Measurements from ENCODE around the gene GTF2A1. TPM values are rescaled to one million over a fixed set of nuclear protein-coding genes. Genes with fewer than 3 reads are reported as not detected.
"Not testable (repeated sequence)": the region's sequence is repeated elsewhere in the genome, so short reads cannot be mapped to it uniquely, and the experiment has no call there.

GTF2A1 gene
- total RNA-seq = 10 to 100 TPM; 16.7 to 17.7 TPM
- long read RNA-seq, full-length matches to known transcripts = 2 of 3 reads
- long read RNA-seq, partial matches to known transcripts = 1 of 3 reads
- long read RNA-seq, other reads (novel, unspliced or antisense) = 0 of 3 reads

DNA sequence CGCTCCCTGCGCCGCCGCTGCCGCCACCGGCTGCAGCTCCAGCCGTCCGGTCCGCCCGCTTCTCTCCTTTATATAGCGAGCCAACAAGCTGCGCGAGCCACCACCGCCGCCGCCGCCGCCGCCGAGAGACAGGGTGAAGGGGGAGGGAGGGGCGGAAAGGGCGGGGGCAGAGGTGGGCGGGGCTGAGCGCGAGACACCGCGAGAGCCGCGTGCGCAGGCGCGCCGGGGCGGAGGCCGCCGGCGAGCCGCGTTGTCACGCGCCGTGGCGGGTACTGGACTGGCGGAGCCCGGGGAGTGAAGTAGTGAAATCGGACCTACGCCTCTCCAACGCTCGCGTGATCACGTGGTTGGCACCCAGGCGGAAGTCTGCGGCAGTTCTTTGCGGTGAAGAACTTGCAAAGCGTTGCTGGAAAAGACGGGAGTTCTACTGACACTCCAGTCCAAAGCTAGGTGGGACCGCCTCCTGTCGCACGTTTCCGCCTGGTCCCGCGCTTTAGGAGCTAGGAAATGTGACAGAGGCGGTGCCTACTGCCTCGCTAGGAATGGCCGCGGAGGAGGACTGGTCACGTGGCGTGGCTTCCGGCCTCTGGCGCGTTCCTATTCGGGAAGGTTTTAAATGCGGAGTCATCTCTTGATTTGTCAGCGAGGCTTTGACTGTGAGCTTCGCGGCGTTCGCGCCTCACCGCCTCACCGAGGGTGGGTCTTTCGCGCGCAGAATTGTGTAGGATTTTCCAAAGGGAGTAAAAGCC is at the start of gene GTF2A1:
Gene GTF2A1, minus strand, starts transcription at position 130 of the 749 bp plus-strand sequence. CDS start 441 bp downstream, outside the sequence.
- DNase-seq (peak; percentile 95), ATAC-seq (peak; percentile 93 to 94)
- intact Hi-C loops (cut with DNase I) = no loop called here

GRCh38 chr14:81269979-81270375 is 49.2 kb upstream of the GTF2A1 start:
- ATAC-seq (no peak), DNase-seq (no peak)
- intact Hi-C loops (cut with DNase I) = loop anchor here (2.0 to 5.0 kb wide), 4 partner anchors 177 to 195 kb away; no protein-coding TSS in a partner anchor

DNA sequence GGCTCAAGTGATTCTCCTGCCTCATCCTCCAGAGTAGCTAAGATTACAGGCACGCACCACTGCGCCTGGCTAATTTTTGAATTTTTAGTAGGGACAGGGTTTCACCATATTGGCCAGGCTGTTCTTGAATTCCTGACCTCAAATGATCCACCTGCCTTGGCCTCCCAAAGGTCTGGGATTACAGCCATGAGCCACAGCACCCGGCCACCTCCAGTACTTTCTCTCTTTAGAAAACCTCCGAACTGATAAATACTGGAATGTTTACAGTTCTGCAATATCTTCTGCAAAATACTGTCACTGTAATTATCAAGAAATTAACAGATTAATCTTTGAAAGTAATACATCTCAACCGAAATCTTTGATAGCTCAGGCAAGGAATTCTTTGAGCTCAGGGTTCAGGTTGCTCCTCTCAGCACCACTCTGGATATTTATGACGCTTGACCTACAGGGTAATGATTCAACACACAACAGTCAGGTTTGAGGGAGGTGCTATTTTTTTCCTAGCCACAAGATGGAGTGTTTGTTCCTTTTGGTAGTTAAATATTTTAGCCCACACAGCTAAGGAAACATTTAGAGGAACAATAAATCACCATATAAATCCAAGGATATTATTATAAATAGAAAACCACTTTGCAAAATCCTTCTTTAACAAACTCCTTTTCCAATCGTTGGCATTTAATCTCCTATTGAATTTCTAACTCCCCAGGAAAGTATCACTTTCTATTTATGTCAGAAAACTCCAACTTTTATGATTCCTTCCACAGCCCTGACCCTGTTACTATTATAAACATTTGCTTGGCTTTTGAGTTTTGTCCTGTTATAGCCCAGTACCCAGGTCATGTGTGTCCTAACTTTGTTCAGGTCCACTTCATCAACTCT is 48.6 kb upstream of the GTF2A1 start:
- ATAC-seq = peak; percentile 47 to 83
- intact Hi-C loops (cut with DNase I) = loop anchor here (2.0 to 5.0 kb wide), 3 partner anchors 183 to 195 kb away; no protein-coding TSS in a partner anchor

DNA sequence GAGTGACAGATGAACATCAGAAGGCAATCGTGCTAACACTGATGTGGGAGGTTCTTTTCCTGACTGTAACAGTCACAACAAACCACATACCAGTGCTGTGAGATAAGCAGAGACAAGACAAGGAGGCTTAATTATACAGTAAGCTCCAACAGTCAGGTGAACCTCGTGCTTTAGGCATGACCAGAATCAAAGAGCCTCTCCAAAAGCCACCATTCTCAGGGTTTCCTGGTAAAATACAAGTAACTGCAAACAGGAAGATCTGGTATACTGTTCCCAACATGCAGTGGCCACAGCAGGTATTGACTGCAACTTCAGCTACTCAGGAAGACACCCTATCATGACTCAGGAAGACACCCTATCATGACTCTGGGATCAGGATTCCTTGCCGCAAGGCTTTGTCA is 47.3 kb upstream of the GTF2A1 start:
- intact Hi-C loops (cut with DNase I) = loop anchor here (2.0 to 5.0 kb wide), 3 partner anchors 184 to 197 kb away; no protein-coding TSS in a partner anchor
- DNase-seq = no peak
- no peak for ATAC-seq

More for the DNA sequence above, 48.6 kb upstream of the GTF2A1 start:
- no peak for DNase-seq

DNA sequence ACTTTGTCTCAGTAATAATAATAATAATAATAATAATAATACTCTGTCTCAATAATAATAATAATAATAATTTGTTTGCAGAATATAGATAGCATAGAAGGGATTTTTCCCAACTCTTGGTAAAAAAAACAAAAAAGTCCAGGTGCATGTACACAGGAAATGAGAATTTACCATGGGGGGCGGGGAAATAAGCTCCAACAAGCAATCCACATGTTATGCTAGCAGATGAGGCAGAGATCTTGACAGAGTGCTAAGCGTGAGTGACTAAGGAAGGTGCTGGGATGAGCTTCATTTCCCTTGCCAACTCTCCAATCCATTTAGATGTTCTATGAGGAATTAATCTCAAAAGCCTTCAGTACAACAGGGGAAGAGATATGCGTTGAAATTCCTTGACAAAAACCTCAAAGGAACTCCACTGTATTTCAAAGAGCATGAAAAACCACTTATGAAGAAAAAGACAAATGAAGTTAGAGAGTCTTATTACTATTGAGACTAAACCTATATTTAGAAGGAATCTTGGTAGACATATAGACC is 44.9 kb upstream of the GTF2A1 start:
- DNase-seq (no peak), ATAC-seq (no peak)
- intact Hi-C loops (cut with DNase I) = loop anchor here (5.0 kb wide), 2 partner anchors 187 to 197 kb away; no protein-coding TSS in a partner anchor

GRCh38 chr14:81264671-81265070 is 43.9 kb upstream of the GTF2A1 start:
- ATAC-seq = no peak
- intact Hi-C loops (cut with DNase I) = loop anchor here (5.0 kb wide), 2 partner anchors 188 to 198 kb away; no protein-coding TSS in a partner anchor
- no peak for DNase-seq

DNA sequence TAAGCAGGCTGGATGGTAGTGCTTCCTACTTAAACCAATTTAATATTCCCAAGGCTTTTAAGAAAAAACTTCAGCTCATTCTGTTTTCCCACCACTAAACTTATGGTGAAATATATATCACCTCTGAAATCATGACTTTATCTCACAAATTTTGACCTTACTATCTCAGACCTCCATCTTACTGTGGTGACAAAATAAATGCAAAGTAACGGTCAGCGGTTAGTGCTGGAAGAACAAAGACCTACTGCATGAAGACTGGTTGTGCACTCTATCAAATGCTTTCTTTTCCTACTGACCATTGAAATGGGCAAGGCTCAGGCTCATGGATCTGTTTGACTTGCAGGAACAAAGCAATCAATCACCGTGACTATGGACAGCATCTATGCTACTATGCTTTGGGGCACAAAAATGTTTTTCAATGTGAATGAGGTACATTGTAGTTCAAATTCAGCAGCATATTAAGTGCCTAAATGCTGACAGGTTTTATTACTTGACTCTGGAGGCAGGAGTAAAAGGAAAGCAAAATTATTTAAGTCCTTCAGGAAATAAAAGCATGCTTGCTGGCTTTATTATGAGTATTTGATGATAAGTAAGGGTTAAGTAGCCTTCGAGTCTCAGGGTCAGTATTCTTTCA is 43.1 kb upstream of the GTF2A1 start:
- intact Hi-C loops (cut with DNase I) = no loop called here
- no peak for ATAC-seq
- DNase-seq = no peak

GRCh38 chr14:81261176-81261575 is 40.4 kb upstream of the GTF2A1 start:
- intact Hi-C loops (cut with DNase I) = no loop called here
- ATAC-seq = no peak
- no peak for DNase-seq

GRCh38 chr14:81260732-81261131 is 40.0 kb upstream of the GTF2A1 start:
- intact Hi-C loops (cut with DNase I) = no loop called here
- no peak for ATAC-seq
- DNase-seq = no peak

- ATAC-seq (no peak), DNase-seq (no peak)
- intact Hi-C loops (cut with DNase I) = no loop called here
Measured at GRCh38 chr14:81256289-81256960, 35.7 kb upstream of the GTF2A1 start.

DNA sequence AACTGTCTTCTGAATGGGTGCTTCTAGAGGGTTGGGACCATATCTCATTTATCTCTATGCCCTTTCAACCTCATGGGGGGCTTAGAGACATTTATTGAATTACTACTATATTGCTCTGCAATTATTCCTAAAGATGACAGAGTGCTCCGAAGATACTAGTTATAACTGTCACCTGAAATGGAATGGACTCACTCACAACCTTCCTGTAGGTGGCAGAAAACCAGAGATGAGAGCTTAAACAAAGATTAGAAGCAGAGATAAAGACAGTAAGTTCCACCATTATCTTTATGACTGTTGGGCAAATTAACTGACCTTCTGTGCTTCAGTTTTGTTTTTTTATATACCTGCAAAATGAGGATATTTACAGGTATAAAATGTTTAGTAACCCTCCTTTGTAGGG is 31.5 kb upstream of the GTF2A1 start:
- intact Hi-C loops (cut with DNase I) = no loop called here
- ATAC-seq (no peak), DNase-seq (no peak)

DNA sequence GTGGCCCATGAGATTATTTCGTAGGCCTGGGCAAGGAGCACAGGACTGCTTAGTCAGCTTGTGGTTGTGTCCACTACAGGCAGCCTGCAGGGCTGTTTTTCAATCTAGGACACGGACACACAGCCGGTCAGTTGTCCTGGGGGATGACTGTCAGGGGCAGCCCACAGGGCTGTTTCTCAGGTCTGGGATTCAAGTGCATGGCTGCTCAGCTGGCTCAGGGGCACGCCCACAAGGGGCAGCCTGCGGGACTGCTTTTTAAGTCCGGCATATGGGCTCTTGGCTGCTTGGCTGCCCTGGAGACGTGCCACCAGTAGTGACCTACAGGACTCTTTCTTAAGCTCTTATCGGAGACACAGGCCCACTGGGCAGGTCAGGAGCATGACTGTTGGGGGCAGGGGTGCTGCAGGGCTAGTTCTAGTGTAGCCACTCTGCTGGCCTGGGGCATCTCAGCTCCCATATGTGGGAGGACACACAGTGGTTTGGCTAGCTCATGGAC is 26.6 kb upstream of the GTF2A1 start:
- DNase-seq = no peak
- peak; percentile 19 to 37 for ATAC-seq
- intact Hi-C loops (cut with DNase I) = no loop called here

GRCh38 chr14:81246461-81247270 is 25.9 kb upstream of the GTF2A1 start:
- no peak for DNase-seq
- ATAC-seq = no peak
- intact Hi-C loops (cut with DNase I) = no loop called here

GRCh38 chr14:81245771-81246170 is 25.0 kb upstream of the GTF2A1 start:
- no peak for DNase-seq
- intact Hi-C loops (cut with DNase I) = no loop called here
- no peak for ATAC-seq

DNA sequence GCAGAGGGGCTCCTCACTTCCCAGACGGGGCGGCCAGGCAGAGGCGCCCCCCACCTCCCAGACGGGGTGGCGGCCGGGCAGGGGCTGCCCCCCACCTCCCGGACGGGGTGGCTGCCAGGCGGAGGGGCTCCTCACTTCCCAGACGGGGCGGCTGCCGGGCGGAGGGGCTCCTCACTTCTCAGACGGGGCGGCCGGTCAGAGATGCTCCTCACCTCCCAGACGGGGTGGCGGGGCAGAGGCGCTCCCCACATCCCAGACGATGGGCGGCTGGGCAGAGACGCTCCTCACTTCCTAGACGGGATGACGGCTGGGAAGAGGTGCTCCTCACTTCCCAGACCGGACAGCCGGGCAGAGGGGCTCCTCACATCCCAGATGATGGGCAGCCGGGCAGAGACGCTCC is 23.7 kb upstream of the GTF2A1 start:
- intact Hi-C loops (cut with DNase I); ATAC-seq; DNase-seq: not testable (repeated sequence)

DNA sequence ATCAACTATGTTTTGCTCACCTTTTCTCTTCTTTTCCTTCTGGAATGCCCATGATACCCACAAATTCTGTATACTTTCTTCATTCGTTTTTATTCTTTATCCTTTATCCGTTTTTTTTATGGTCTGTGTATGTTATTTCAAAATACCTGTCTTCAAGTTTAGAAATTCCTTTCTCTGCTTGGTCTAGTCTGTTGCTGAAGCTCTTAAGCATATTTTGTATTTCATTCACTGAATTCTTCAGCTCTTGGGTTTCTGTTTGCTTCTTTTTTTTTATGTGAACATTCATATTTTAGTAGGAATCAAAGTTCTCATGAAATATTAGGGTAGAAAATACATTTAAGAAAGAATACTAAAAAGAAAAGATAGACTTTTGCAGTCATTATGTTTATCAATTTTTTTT is 22.7 kb upstream of the GTF2A1 start:
- intact Hi-C loops (cut with DNase I) = no loop called here
- no peak for ATAC-seq
- no peak for DNase-seq

DNA sequence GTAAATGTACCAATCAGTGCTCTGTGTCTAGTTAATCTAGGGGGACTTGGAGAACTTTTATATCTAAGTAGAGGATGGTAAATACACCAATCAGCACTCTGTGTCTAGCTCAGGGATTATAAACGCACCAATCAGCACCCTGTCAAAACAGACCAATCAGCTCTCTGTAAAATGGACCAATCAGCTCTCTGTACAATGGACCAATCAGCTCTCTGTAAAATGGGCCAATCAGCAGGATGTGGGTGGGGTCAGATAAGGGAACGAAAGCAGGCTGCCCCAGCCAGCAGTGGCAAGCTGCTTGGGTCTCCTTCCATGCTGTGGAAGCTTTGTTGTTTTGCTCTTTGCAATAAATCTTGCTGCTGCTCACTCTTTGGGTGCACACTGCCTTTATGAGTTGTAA is 16.1 kb upstream of the GTF2A1 start:
- ATAC-seq; DNase-seq; intact Hi-C loops (cut with DNase I): not testable (repeated sequence)
